ENCODE results near the gene OR6N1.

Gene OR6N1

GRCh38 chr1:158771950-158772866 is at the start of gene OR6N1:
OR6N1 (minus strand) TSS chr1:158772195; CDS start chr1:158766682, 5,513 bp downstream.
- no peak for DNase-seq (ENCODE audit: low read depth in 2 of 2)

GRCh38 chr1:158821723-158822122 is 49.7 kb upstream of the OR6N1 start:
- DNase-seq (ENCODE audit: low read depth in 2 of 2): no peak

DNA sequence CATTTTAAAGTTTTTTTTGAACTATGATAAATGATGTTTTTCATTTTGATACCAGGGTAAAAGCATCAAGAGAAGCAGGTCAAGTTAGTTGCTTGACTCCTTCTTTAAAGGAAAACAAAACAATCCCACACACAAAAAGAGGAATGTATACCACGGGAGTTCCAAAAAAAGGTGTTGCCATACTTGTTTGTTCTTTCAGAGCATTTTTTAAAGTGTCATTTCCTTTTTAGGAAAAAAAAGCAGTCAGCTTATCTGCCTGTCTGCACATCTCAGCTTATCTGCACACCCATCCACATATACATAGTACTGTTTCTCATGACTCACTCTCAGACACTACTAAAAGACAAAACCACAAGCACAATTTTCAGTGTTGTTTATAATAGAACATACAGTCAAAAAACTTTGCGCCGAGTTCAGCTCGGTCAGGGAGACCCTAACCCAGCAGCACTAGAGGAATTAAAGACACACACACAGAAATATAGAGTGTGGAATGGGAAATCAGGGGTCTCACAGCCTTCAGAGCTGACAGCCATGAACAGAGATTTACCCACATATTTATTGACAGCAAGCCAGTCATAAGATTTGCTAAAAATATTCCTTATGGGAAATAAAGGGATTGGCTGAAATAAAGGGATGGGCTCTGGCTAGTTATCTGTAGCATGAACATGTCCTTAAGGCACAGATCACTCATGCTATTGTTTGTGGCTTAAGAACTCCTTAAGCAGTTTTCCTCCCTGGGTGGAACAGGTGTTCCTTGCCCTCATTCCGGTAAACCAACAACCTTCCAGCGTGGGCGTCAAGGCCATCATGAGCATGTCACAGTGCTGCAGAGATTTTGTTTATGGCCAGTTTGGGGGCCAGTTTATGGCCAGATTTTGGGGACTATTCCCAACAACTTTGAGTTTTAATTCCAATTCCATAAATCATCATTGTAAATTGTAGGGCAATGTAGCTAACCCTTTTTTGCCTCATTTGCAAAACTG is 47.8 kb upstream of the OR6N1 start:
- no peak for DNase-seq (ENCODE audit: low read depth in 2 of 2)

DNA sequence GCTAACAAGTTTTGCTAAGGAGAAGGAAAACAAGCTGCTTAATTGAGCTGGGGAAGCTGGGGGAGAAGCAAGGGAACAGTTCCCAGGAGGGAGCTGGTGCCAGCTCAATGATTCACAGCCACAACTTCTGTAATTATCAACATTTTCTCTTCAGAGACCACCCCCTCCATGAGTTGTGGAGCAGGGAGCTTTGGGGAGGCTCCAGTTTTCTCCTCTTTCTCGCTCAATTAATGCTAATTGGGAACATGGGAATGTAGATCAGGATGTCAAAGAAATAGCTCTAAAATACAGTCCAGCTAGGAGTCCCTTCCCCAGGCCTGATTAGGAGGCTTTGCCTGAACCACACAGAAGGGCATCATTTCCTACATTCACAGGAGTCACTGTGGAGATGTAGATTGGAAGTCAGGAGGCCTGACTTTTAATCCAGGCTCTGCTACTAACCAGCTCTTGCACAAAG is 47.0 kb upstream of the OR6N1 start:
- DNase-seq (ENCODE audit: low read depth in 2 of 2): no peak

DNA sequence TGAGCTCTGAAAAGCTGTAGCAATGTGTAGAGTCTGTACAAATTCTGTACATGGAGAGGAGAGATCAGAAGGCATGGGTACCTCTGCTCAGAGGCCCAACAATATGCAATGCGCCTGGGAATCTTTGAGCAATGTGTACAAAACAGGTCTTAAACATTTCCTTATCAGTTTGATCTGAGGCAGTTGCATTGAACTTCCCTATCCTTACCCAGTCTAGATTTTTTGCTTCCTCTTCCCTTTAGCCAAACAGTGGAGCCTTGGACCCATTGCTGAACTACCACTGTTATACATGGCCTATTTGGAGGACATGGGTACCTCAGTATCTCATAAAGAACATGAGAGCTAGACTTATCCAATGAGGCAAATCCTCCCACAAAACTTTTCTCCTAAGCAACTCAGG is 46.6 kb upstream of the OR6N1 start:
- DNase-seq (ENCODE audit: low read depth in 2 of 2): no peak

DNA sequence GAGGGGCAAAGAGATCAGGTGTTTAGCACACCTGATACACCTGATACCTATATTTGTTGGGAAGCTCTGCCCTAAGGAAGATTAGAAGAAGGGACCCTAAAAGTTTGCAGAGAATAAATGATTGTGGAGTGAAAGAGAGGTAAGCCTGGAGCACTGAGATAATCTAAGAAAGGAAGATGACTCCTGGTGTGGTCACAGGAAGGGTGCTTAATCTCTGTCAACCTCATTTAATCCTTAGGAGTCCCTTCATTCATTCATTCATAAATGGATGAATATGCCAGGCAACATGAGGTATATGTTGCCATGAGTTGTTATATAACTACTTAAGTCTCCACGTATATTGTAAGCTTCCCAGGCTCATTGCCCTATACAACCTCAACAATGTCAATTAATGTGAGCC is 43.0 kb upstream of the OR6N1 start:
- DNase-seq (ENCODE audit: low read depth in 2 of 2): no peak

DNA sequence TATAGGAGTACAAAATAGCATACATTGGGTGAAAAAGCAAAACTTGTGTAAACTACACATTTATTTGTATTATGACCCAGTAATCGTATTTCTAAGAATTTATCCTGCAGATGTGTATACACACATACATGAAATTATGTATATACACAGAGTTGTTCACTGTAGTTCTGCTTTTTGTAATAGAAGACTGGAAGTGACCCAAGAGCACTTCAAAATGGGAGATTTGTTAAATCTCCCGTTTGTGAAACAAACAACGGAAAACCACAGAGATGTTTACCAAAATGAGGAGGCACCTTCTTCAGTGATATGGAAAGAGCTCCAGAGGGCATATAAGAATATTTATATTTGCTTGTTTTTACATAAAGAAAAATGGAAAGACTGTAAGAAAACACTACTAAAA is 41.2 kb upstream of the OR6N1 start:
- no peak for DNase-seq (ENCODE audit: low read depth in 2 of 2)

GRCh38 chr1:158812336-158812735 is 40.3 kb upstream of the OR6N1 start:
- no peak for DNase-seq (ENCODE audit: low read depth in 2 of 2)

GRCh38 chr1:158810311-158810710 is 38.3 kb upstream of the OR6N1 start:
- DNase-seq (ENCODE audit: low read depth in 2 of 2): no peak

DNA sequence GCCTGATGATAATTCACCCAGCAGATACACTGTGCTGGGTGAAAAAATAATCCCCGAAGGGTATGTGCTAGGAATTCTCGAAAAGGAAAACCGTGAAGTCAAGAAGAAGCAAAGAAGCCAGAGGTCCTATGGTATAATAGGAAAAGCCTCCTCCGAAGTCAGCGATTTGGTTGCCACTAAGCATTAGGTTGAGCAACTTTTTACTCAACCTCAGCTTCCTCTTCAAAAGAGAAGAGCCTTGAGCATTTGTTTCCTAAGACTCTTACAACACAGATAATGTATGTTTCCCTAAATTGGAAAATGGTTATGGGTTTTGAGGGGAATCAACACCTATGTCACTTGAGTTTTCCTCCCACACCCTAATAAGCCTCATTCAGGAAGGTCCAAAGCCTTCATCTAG is 37.9 kb upstream of the OR6N1 start:
- no peak for DNase-seq (ENCODE audit: low read depth in 2 of 2)

DNA sequence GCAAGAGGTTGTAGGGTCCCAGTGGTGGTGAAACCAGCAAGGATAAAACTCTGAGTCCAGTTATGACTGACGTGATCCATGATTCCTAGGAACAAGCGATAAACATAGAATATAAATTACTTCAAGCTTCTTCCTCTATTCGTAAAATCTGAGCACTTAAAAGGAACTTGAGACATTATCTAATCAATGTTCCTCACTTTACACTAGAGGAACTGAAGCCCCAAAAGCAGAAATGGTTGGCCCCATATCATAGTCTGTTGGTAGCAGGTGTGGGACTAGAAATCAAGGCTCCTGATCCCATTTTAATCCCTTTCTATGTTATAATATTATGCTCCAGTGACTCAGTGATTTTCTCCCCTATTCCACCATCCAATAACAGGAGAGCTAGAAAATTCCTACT is 37.3 kb upstream of the OR6N1 start:
- no peak for DNase-seq (ENCODE audit: low read depth in 2 of 2)

- DNase-seq (ENCODE audit: low read depth in 2 of 2): no peak
Observed at GRCh38 chr1:158806916-158807536, 35.0 kb upstream of the OR6N1 start.

- no peak for DNase-seq (ENCODE audit: low read depth in 2 of 2)
Observed at GRCh38 chr1:158803678-158804077, 31.7 kb upstream of the OR6N1 start.

DNA sequence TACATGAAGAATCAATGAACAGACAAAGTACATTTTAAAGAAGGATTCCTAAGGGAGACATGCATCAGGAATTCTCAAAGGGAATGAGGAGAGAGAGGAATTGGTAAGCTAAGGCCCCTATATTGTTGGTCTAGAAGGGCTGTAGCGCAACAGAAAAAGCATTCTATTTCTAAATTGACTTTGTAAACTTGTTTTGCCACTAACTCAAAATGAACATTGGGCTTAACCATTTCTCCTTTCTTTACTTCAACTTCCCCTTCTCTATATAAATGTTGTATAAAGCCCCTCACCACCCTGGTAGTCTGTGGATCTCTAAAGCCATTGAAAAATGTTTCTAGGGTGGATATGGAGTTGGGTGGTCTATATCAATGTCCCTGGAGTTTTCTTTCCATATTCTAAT is 29.4 kb upstream of the OR6N1 start:
- no peak for DNase-seq (ENCODE audit: low read depth in 2 of 2)

GRCh38 chr1:158800526-158800925 is 28.5 kb upstream of the OR6N1 start:
- DNase-seq (ENCODE audit: low read depth in 2 of 2): no peak

- no peak for DNase-seq (ENCODE audit: low read depth in 2 of 2)
Observed at GRCh38 chr1:158799689-158800088, 27.7 kb upstream of the OR6N1 start.

DNA sequence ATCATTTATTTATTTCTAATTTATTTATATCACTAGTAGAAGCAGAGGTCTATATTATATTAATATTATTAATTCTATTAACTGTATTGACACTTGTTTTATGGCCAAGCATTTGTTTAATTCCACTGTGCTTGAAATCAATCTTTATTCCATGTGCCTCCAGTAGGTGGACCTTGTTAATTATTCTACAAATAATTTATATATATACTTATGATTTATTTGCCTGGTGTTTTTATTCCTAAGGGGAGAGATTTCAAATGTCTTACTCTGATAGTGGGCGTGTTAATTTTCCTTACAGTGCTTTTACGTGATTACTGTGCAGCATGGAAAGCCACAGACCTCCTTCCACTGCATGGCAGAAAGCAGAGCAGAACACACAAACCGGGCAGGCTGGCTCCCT is 26.5 kb upstream of the OR6N1 start:
- no peak for DNase-seq (ENCODE audit: low read depth in 2 of 2)

DNA sequence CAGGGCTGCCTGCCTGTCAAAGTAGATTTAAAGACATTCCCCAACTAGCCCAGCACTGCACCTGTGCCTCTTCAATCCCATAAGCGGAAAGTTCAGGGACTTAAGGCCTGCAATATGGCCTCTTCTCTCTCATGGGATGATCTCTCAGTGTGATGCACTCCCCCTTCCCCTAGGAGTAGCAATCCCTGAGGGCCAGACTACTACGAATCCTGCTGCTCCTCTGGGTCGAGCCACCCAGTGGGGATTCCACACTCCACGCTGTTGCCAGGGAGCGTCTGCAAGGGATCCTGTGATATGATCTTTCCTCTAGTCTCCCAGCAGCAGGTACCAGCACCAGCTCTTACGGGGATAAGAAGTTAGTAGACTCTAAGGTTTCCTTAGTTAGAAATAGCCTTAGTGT is 22.3 kb upstream of the OR6N1 start:
- no peak for DNase-seq (ENCODE audit: low read depth in 2 of 2)

GRCh38 chr1:158793604-158794003 is 21.6 kb upstream of the OR6N1 start:
- DNase-seq (ENCODE audit: low read depth in 2 of 2): no peak

GRCh38 chr1:158781104-158781503 is 9.1 kb upstream of the OR6N1 start, which contains the start of gene OR6N2:
OR6N2 (minus strand) TSS chr1:158781204; CDS start chr1:158777635, 3,569 bp downstream.
- no peak for DNase-seq (ENCODE audit: low read depth in 2 of 2)

DNA sequence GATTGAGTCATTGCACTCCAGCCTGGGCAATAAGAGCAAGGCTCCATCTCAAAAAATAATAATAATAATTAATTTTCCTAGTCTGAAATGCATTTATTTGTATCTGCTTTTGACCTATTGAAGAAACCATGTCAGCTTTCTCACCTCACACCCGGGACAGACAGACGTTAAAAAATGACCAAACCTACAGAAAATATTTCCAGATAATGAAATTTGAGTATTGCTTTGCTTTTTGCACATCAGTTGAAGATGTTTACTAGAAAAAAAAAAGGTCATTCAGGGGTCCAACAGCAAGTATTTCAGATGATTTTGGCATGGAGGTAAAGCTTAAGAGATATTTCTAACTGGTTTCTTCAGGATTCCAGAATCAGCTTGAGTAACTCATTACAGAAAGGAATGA is 17.6 kb downstream of the OR6N1 start, which contains the start of gene OR6K6:
TSS of gene OR6K6 (plus strand) at position 301 of the 400 bp plus-strand sequence. CDS start 168 bp downstream, outside the sequence.
- DNase-seq (ENCODE audit: low read depth in 2 of 2): no peak
